ENCODE data around the gene IMPG2. TPM values are rescaled to one million over a fixed set of nuclear protein-coding genes. Genes with fewer than 3 reads are reported as not detected.
"Not testable (repeated sequence)": the region's sequence is repeated elsewhere in the genome, so short reads cannot be mapped to it uniquely, and the experiment has no call there.

IMPG2 gene
- total RNA-seq, 6 experiments from 2014 or later: 0.05 to 0.12 (median 0.09) TPM

- H3K4me3 ChIP-seq: no peak overlapping the region
- intact Hi-C loops (cut with DNase I): no loop called here
- no peaks in the 10 kb centered on the region for H3K27me3 ChIP-seq
- DNase-seq: no peak
- 91% methylated on average over 2 of the region's 2 CpGs for WGBS (ENCODE audit: insufficient coverage, low coverage, low lambda C conversion rate, missing lambda C conversion rate)
- H3K36me3 ChIP-seq: no peaks in the 10 kb centered on the region
- no peaks in the 10 kb centered on the region for H3K9me3 ChIP-seq
- TF ChIP-seq, protein P1, sequence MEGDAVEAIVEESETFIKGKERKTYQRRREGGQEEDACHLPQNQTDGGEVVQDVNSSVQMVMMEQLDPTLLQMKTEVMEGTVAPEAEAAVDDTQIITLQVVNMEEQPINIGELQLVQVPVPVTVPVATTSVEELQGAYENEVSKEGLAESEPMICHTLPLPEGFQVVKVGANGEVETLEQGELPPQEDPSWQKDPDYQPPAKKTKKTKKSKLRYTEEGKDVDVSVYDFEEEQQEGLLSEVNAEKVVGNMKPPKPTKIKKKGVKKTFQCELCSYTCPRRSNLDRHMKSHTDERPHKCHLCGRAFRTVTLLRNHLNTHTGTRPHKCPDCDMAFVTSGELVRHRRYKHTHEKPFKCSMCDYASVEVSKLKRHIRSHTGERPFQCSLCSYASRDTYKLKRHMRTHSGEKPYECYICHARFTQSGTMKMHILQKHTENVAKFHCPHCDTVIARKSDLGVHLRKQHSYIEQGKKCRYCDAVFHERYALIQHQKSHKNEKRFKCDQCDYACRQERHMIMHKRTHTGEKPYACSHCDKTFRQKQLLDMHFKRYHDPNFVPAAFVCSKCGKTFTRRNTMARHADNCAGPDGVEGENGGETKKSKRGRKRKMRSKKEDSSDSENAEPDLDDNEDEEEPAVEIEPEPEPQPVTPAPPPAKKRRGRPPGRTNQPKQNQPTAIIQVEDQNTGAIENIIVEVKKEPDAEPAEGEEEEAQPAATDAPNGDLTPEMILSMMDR (IDR thresholded peaks at IDR 0.05): no peak
- no peak for TF ChIP-seq POLR2A (IDR thresholded peaks at IDR 0.05)
- no peaks in the 10 kb centered on the region for H3K4me1 ChIP-seq
- H3K27ac ChIP-seq: no peak overlapping the region
- ATAC-seq: no peak
Measured at GRCh38 chr3:101311676-101312075, 8.7 kb downstream of the IMPG2 start.

- no peak for ATAC-seq
Measured at GRCh38 chr3:101310978-101311375, 9.4 kb downstream of the IMPG2 start.

GRCh38 chr3:101308147-101308772 is 12.1 kb downstream of the IMPG2 start:
- H3K9me3 ChIP-seq; H3K27me3 ChIP-seq; ATAC-seq; H3K36me3 ChIP-seq; H3K4me3 ChIP-seq; H3K27ac ChIP-seq; intact Hi-C loops (cut with DNase I); H3K4me1 ChIP-seq; DNase-seq: not testable (repeated sequence)

More at GRCh38 chr3:101310978-101311375, 9.4 kb downstream of the IMPG2 start:
- Histone ChIP-seq H3K9me3 (no peaks in the 10 kb centered on the region), H3K27ac (no peak overlapping the region), H3K4me1 (no peaks in the 10 kb centered on the region), H3K36me3 (no peaks in the 10 kb centered on the region), H3K27me3 (no peaks in the 10 kb centered on the region), H3K4me3 (no peak overlapping the region)
- no peak for TF ChIP-seq POLR2A (IDR thresholded peaks at IDR 0.05)
- TF ChIP-seq, protein P1 (IDR thresholded peaks at IDR 0.05): no peak
- no peak for DNase-seq
- intact Hi-C loops (cut with DNase I): no loop called here

DNA sequence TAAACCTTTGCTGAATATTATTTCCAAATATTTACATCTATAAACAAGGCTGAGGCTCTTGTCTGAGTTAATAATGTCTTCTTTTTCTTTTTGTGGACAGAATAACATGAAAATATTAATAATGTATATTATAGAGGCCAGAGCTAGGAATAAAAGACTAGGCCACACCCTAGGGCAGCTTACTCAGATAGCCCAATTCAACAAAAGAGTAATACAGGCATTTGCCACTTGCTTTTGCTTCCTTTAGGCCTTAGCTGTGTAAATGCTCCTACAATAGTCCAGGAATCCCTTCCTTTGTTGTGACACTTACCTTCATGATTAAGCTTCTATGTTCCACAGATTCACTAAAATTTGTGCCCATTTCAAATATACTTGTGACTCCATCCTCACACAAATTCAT is 16.5 kb downstream of the IMPG2 start:
- no peak overlapping the region for H3K4me3 ChIP-seq
- H3K36me3 ChIP-seq: no peaks in the 10 kb centered on the region
- no peaks in the 10 kb centered on the region for H3K4me1 ChIP-seq
- ATAC-seq: no peak
- no peak for TF ChIP-seq POLR2A (IDR thresholded peaks at IDR 0.05)
- TF ChIP-seq, protein P1 (IDR thresholded peaks at IDR 0.05): no peak
- no peaks in the 10 kb centered on the region for H3K27me3 ChIP-seq
- H3K27ac ChIP-seq: no peak overlapping the region
- intact Hi-C loops (cut with DNase I): no loop called here
- H3K9me3 ChIP-seq: no peaks in the 10 kb centered on the region
- no peak for DNase-seq

DNA sequence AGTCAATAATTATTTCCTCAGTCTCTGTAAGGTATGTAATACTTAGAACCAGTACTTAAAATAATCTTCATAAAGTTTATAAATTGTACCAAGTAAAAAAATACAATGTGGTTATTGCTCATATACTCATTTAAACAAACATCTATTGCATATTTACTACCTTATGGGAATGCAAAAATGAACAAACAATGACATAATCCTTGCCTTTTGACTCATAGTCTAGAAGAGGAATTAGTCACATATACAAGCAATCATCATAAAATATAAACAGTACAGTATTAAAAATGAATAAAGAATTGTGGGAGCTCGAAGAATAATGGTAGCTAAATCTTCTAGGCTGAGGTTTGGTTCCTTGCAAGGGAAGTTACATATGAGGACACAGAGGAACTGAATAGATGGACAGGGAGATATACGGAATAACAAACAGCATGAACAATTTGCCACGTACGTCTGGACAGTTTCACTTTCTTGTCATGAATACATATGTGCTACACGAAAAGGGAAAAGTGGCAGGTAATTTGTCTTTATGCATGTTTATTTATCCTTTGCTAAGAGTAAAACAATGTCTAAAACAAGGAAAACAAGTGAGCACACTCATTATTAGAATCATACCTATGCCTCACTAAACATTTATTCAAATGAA is 17.2 kb downstream of the IMPG2 start:
- Histone ChIP-seq H3K27ac (no peak overlapping the region), H3K9me3 (no peaks in the 10 kb centered on the region), H3K36me3 (no peaks in the 10 kb centered on the region), H3K4me1 (no peaks in the 10 kb centered on the region), H3K4me3 (no peak overlapping the region), H3K27me3 (no peaks in the 10 kb centered on the region)
- DNase-seq (no peak), ATAC-seq (no peak)
- TF ChIP-seq, protein P1 (IDR thresholded peaks at IDR 0.05): no peak
- TF ChIP-seq POLR2A (IDR thresholded peaks at IDR 0.05): no peak
- WGBS (ENCODE audit: insufficient coverage, low coverage, low lambda C conversion rate, missing lambda C conversion rate): 67% methylated on average over 5 of the region's 5 CpGs
- intact Hi-C loops (cut with DNase I): no loop called here

Data from right lobe of liver (tissue), 6 donors.